KMS-11 (cell line): Measurements from ENCODE around the gene NIT2.
A peak's percentile ranks its signal among the peaks of the same experiment; 100 is the strongest.

Source experiments
- H2AFZ ChIP-seq: fragments of 200-600 bp; sonication (generic); 2 replicates; pipeline ENCODE4 v1.6.1; 2016; ENCODE audit warnings: antibody characterized with exemption, mixed run types, low read depth
- H3K27ac ChIP-seq: fragments of 200-600 bp; sonication (generic); 2 replicates; pipeline ENCODE4 v1.6.1; 2016; ENCODE audit warnings: mild to moderate bottlenecking, mixed run types
- H3K27me3 ChIP-seq: fragments of 200-600 bp; sonication (generic); 2 replicates; pipeline ENCODE4 v1.6.1; 2017; ENCODE audit warnings: mild to moderate bottlenecking, low read depth, mixed run types, moderate library complexity; ENCODE audit not compliant: insufficient read depth
- H3K36me3 ChIP-seq: fragments of 200-600 bp; sonication (generic); 2 replicates; pipeline ENCODE4 v1.6.1; 2017; ENCODE audit warnings: mild to moderate bottlenecking, mixed run types; ENCODE audit not compliant: insufficient read depth
- H3K4me1 ChIP-seq: fragments of 200-600 bp; sonication (generic); 2 replicates; pipeline ENCODE4 v1.6.1; 2016; ENCODE audit warnings: mild to moderate bottlenecking, low read depth, mixed run types; ENCODE audit not compliant: poor library complexity, severe bottlenecking
- H3K4me2 ChIP-seq: fragments of 200-600 bp; sonication (generic); 2 replicates; pipeline ENCODE4 v1.7.0; 2016; ENCODE audit warnings: mild to moderate bottlenecking, mixed run types
- H3K4me3 ChIP-seq: fragments of 200-600 bp; sonication (generic); IDR thresholded peaks from 2 replicates; pipeline ENCODE4 v1.6.1; 2017; ENCODE audit warnings: low read depth, low read length, mixed read lengths; ENCODE audit not compliant: insufficient read depth
- H3K79me2 ChIP-seq: fragments of 200-600 bp; sonication (generic); 2 replicates; pipeline ENCODE4 v1.6.1; 2016; ENCODE audit warnings: low read depth, mixed run types; ENCODE audit not compliant: insufficient read depth
- H3K9ac ChIP-seq: fragments of 200-600 bp; sonication (generic); 2 replicates; pipeline ENCODE4 v1.6.1; 2016; ENCODE audit warnings: mild to moderate bottlenecking, mixed run types
- H4K20me1 ChIP-seq: fragments of 200-600 bp; sonication (generic); 2 replicates; pipeline ENCODE4 v1.6.1; 2016; ENCODE audit warnings: mild to moderate bottlenecking, mixed run types; ENCODE audit not compliant: insufficient read depth
- TF ChIP-seq, protein P1 (sequence below): fragments of 200-600 bp; sonication (generic); conservative IDR thresholded peaks from 2 replicates; pipeline ENCODE4 v1.6.1; 2017; ENCODE audit warnings: low read depth, mild to moderate bottlenecking, antibody characterized with exemption, low read length, moderate library complexity, mixed read lengths

Gene NIT2

GRCh38 chr3:100334488-100335351, at the start of gene NIT2:
NIT2 (plus strand) TSS chr3:100334757; CDS start chr3:100334792, 35 bp downstream.
- H3K4me2 ChIP-seq, result peak within 1 kb of the TSS; percentile 99
- H3K79me2 ChIP-seq, result no peaks in the 10 kb centered on the region
- no peaks in the 10 kb centered on the region for H3K36me3 ChIP-seq
- TF ChIP-seq, protein P1, sequence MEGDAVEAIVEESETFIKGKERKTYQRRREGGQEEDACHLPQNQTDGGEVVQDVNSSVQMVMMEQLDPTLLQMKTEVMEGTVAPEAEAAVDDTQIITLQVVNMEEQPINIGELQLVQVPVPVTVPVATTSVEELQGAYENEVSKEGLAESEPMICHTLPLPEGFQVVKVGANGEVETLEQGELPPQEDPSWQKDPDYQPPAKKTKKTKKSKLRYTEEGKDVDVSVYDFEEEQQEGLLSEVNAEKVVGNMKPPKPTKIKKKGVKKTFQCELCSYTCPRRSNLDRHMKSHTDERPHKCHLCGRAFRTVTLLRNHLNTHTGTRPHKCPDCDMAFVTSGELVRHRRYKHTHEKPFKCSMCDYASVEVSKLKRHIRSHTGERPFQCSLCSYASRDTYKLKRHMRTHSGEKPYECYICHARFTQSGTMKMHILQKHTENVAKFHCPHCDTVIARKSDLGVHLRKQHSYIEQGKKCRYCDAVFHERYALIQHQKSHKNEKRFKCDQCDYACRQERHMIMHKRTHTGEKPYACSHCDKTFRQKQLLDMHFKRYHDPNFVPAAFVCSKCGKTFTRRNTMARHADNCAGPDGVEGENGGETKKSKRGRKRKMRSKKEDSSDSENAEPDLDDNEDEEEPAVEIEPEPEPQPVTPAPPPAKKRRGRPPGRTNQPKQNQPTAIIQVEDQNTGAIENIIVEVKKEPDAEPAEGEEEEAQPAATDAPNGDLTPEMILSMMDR, result no peak
- H3K9ac ChIP-seq, result peak within 1 kb of the TSS; percentile 93
- no peaks in the 10 kb centered on the region for H3K27me3 ChIP-seq
- H3K4me1 ChIP-seq, result peaks cover 6% of the 10 kb centered on the region
- H2AFZ ChIP-seq, result peak within 1 kb of the TSS; percentile 75
- H4K20me1 ChIP-seq, result no peaks in the 10 kb centered on the region
- no peak within 1 kb of the TSS for H3K4me3 ChIP-seq
- peak within 1 kb of the TSS; percentile 62 for H3K27ac ChIP-seq

DNA sequence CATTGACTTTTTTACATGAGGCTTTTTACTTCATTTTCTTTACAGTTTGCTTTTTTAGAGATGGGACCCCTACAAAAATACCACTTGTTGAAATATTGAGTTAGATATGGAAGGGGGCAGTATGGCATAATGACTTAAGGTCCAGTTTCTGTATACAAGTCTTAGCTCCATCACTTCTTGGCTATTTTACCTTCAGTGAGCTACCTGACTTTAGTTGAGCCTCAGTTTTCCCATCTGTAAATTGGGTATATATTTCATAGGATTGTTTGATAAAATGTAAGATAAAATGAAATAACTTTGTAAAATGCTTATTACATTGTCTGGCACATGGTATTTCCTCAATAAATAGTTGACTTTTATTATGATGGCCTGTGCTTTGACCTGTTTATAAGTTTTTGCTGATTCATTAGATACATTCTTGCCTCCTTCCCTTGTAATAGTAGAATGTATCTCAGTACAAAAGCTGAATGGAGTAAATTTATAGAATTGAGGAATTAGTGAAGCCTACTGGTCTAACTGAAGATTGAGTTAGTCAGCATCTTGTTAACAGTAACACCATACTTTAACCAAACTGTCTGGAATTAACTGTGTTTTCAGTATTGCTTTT, 46.2 kb upstream of the NIT2 start:
- TF ChIP-seq, protein P1, result no peak
- Histone ChIP-seq H3K79me2 (no peaks in the 10 kb centered on the region), H3K9ac (no peak overlapping the region), H3K4me3 (no peak overlapping the region), H3K4me2 (no peak overlapping the region), H4K20me1 (no peaks in the 10 kb centered on the region), H2AFZ (no peak overlapping the region), H3K27ac (no peak overlapping the region), H3K36me3 (no peaks in the 10 kb centered on the region), H3K27me3 (no peaks in the 10 kb centered on the region), H3K4me1 (peaks cover 10% of the 10 kb centered on the region)

GRCh38 chr3:100289339-100289738, 45.2 kb upstream of the NIT2 start:
- no peaks in the 10 kb centered on the region for H3K27me3 ChIP-seq
- H3K79me2 ChIP-seq, result no peaks in the 10 kb centered on the region
- no peaks in the 10 kb centered on the region for H3K36me3 ChIP-seq
- H4K20me1 ChIP-seq, result no peaks in the 10 kb centered on the region
- no peak overlapping the region for H3K4me2 ChIP-seq
- TF ChIP-seq, protein P1, result no peak
- H3K9ac ChIP-seq, result no peak overlapping the region
- no peak overlapping the region for H3K27ac ChIP-seq
- no peak overlapping the region for H2AFZ ChIP-seq
- H3K4me3 ChIP-seq, result no peak overlapping the region
- peaks cover 10% of the 10 kb centered on the region for H3K4me1 ChIP-seq

- no peak overlapping the region for H2AFZ ChIP-seq
- H3K27ac ChIP-seq, result no peak overlapping the region
- no peak overlapping the region for H3K9ac ChIP-seq
- H3K79me2 ChIP-seq, result no peaks in the 10 kb centered on the region
- no peak overlapping the region for H3K4me2 ChIP-seq
- peaks cover 10% of the 10 kb centered on the region for H3K4me1 ChIP-seq
- H3K27me3 ChIP-seq, result no peaks in the 10 kb centered on the region
- H4K20me1 ChIP-seq, result no peaks in the 10 kb centered on the region
- no peak overlapping the region for H3K4me3 ChIP-seq
- no peaks in the 10 kb centered on the region for H3K36me3 ChIP-seq
- TF ChIP-seq, protein P1, result no peak
Measured at GRCh38 chr3:100295089-100295488, 39.5 kb upstream of the NIT2 start.
